NOMO-1 treated with dmso at 0.1 percent for 144 hours (cell line): ENCODE data around the gene NKPD1.

ENCODE experiments used
- DNase-seq: peaks from one replicate; lab custom pipeline; 2025; ENCODE audit not compliant: unreplicated experiment; lab: John Stamatoyannopoulos, UW

Gene NKPD1

DNA sequence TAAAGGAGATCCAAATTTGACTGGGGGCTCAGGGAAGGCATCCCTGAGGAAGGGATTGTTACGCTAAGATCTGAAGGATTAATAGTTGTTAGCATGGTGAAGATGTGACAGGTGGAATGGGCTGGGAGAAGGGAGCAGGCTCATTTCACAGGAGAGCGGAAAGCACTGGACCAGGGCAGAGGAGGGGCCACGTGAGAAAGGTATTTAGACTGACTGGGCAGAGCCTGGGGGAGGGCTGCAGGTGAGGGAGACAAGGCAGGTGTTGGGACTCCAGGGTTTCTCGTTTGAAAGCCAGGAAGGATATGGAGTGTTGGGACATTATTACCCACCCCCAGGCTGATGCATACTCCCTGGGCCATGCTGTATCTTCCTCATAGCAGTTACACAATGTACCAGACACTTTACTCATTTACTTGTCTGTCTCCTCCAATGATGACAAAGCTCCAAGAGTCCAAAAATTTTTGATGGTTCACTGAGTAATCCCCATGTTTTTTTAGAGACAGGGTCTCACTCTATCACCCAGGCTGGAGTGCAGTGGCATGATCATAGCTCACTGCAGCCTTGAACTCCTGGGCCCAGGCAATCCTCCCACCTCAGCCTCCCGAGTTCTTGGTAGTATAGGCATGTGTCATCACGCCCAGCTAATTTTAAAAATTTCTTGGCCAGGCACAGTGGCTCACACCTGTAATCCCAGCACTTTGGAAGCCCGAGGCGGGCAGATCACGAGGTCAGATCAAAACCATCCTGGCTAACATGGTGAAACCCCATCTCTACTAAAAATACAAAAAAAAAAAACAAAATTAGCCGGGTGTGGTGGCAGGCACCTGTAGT, 14.9 kb upstream of the NKPD1 start:
- DNase-seq, result no peak

DNA sequence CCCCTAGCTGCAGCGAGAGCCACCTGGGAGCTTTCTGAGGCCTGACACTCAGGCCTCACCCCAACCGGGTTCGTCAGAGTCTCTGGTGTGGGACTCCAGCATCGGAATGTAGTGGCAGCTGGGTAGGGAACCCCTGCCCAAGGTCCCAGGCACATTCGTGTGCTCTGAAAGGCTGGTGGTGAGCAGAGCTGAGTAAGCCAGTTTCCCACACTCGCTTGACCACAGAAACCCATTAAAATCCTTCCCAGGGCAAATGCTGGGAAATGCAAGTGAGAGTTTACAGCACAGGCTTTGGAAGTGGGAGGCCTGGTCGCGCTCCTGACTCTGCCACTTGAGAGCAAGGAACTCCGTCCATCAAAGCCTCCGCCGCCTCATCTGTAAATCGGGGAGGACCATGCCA, 13.0 kb upstream of the NKPD1 start:
- DNase-seq, result no peak

DNA sequence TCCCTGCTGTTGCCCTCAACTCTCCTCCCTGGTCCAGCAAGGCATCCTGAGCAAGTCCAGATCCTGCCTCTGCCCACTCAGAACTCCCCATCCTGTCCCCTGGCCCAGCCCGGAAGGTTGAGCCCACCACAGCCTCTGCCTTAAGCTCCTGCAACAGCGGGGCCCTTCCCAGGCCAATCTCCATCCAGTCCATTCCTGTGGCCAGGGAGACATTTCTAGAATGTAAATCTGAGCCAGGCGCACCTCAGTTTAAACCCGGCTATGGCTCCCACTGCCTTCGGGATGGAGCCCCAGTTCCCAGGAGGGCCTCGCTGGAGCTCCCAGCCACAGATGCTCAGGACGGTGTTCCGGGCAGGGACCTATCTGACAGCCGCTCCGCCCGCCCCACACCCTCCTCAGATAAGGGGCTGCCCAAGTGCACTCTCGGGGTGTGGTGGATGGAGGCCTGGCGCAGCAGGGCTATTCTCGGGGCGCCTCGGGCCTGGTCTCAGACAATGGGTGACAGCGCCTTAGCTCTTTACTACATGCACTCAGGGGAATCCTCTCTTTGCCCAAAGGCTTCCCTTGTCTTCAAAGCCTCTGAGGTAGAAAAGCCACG, 11.9 kb upstream of the NKPD1 start:
- DNase-seq, result no peak

DNA sequence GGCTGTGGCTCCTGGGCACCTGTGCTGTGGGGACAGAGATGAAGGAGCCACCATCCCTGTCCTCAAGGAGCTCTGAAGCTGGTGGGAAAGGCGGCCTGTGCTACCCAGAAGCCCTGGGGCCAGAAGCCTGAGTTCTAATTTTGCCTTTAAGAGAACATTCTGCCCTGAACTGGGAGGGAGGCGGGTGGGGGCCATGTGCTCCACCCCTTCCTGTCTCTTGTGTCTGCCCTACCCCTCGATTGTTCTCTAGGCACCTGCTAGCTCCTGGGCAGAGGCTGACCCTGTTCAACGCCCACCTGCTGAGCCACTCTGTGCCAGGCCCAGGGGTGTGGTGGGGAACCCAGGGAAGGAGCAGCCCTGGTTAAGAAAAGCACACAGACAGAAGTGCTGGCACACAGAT, 11.4 kb upstream of the NKPD1 start:
- no peak for DNase-seq

DNA sequence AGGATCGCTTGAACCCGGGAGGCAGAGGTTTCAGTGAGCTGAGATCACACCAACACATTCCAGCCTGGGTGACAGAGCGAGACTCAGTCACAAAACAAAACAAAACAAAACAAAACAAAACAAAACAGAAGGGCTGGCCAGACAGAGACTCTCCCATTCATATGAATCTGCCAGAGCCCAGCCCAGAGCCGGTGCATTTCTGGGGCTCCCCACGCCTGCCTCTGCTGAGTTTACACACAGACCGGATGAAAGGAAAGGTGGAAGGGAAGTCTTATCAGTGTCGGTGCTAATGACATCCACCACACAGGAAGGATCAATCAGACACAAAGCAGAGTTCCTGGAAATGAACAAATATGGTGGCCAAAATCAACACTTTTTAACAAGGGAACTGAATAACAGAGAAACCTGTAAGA, 10.4 kb upstream of the NKPD1 start:
- DNase-seq, result no peak

DNA sequence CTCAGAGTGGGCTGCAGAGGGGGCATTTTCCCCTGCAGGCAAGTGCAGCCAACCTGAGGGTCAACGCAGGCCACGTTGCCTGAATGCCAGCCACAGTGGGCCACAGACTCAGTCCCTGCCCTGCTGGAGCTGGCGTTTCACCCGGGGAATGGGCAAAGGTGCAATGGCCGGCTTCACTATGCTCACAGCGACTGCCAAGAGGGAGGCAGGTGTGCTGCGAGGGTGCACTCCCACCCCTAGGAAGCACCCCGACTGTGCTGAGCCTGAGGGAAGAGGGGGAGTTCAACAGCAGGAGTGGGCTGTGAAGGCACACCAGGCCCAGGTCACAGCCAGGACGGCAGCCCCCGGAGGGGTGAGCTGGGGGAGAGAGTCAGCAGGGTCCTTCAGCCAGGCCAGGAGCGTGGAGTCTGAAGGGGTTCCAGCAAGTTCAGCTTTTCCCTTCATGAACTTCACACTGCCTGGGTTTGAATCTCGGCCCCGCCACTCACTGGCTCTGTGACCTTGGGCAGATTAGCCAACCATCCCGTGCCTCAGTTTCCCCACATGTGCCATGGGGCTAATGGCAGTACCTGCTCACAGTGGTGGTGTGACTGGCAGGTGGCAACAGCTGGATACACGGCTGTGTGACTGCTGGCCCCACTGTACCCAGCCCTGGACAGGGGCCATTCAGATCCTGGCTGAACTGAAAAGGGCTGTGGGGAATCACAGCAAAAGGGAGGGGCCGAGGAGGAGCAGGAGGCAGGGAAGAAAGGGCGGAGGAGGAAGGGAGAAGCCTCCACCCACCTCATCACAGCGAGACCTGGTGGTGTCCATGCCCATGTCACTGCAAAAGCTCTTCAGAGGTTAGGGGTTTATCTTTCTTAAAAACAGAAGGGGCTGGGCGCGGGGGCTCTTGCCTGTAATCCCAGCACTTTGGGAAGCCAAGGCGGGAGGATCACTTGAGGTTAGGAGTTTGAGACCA, 9.6 kb upstream of the NKPD1 start:
- DNase-seq, result no peak

DNA sequence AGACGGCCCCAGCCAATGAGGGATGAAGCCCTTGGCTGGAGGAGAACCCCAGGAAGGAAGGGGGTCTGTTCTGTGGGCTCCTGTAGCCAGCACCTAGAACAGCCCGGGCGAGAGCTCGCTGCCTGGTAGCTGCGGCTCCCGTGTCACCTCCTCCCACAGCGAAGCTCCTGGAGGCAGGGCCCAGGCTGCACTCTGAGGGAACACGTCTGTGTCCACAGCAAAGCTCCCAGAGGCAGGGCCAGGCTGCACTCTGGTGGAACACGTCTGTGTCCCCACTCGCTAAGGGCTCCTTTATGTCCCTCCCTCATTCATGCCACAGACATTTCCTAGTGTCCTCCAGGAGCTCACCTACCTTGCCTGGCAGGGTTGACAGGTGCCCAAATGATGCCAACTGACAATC, 8.8 kb upstream of the NKPD1 start:
- DNase-seq, result no peak

DNA sequence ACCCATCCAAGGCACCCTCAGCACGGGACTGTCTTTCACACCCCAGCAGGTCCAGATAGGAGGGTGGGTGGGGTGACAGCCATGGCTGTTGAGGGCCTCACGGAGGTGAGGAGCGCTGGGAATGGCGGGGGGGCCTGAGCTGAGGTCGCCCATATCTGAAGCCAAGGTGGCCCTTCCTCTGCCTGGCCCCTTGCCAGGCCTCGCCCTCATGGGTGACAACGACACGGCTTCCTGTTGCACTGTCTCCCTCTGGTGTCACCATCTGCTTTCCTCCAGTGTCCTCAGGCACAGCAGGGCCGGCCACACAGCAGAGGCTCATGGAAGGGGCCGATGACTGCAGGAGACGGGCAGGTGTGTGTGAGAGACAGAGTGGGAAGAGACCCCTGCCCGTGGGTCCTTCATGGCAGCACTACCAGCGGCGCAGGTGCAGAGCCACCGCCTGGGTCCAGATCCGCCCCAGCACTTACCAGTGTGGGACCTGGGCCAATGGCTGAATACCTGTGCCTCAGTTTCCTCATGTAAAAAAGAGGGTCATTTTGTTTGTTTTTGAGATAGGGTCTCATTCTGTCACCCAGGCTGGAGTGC, 8.1 kb upstream of the NKPD1 start:
- no peak for DNase-seq

DNA sequence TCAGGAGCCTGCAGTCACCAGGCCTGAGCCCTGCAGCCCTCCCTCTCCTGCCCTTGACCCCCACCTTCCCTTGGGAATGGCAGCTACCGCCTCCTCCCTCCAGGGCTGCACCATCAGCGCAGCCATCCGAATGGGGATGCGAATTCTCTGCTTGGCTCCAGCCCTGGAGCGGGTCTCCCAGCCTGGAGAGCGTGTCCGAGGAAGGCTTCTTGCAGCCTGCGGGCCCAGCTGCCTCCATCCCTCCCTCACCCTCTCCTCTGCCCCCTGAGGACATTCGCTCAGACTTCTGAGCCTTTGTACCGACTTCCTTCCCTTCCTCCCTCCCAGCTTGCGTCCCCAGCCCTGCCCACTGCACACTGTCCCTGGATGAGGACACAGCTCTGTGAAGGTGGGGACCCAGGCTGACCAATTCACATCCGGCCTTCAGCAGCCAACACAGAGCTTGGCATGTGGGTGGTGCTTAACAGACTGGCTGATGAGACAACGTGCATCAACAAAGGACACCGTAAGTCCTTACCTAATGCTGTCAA, 6.0 kb upstream of the NKPD1 start:
- DNase-seq, result no peak

DNA sequence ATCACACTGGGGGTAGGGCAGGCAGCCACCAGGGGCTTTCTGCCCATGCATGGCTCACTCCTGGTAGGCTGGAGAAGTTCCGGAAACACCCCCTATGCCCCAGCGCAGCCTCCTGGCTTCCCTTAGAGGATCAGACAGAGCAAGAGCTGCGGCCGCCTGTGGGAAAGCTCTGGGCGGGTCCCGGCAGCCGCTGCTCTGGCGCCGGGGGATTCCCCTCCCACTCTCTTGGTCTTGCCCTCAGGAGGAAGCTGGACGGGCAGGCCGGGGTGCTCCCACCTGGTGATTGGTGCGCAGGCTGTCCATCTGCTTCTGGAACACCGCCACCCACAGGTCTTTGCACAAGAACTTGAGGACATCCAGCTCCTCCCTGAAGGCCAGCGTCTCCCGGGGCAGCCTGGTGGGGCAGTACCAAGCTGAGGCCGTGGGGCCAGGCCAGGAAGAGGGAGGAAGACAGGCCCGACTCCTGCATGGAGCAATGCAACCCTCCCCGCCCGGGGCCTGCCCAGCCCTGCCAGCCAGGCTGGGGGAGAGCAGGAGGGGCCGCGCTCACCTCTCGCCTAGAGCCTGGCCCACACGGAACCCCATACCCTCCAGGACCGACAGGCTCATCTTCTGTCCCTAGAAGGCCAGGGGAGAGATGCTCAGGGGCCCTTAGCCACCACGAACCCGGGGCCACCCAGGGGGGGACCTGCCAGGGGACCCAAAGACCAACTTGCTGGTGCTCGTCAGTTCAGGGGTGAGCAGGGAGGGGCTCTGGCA, 4.0 kb upstream of the NKPD1 start:
- DNase-seq, result no peak

DNA sequence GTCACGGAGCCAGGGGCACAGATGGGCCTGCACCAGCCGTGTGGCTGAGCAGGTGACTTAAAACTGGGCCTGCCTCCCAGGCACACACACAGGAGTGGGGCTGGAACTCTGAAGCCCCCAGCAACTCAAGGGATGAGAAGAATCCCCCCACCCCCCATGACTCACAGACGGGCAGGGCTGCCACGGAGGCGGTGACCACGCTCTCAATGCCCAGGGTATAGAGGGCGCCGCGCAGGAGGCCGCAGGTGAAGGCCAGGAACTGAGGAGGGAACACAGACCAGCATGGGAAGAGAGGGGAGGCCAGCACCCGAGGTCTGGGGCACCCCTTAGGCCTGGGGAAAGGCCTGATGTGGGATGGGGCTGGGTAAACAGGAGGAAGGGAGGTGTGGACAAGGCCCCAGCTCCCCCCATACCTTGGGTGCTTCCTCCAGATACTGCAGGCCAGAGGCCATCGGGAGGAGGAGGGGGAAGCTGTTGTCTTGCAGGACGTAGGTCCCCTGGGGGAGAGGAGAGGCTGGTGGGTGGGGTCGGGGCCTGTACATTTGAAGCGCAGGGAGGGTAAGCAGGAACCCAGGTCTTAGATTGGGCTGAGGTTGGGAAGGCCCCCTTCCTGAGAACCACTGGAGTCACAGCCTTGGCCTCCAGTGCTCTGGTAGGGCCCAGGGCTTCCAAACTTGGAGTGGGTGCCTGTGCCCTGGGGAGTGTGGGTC, 3.1 kb upstream of the NKPD1 start:
- no peak for DNase-seq

DNA sequence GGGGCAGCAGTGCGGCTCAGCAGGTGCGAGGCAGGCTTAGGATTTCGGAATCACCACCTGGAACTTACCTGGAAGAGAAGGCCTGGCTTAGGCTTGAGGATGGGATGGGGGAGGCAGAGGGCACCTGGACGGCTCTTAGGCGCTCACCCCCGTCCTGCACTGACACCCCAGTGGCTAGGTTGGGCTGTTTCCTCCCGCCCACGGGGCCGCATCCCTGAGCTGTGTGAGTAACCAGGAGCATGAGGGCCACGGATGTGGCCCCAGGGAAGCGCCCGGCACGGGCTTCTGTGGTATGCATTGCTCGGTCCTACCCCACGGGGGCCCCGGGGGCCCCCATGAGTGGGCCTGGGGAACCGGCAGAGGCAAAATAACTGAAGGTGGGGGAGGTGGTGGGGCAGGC, 2.4 kb upstream of the NKPD1 start:
- no peak for DNase-seq

DNA sequence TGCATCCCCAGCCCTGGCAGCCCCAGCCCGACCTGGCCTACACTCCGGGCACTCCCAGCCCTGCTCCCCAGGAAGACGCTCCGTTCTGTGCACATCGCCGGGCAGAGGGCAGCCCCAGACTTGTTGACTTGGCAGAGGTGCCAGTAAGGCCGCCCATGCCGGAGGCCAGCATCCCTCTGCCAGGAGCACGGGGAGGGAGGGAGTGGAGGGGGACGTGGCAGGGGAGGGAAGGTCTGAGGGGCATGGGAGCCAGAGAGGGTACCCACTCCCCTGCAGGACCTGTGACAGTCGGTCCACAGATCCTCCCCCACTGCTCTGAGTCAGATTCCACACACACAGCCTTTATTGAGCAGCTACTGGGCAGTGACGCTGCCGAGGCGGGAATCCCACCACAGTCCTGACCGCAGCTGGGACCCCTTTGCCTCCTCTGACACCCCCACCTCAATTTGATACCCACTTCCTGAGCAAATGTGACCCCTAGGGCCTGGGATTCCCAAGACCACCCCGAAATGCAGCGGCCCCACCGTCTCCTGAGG, 1.9 kb upstream of the NKPD1 start:
- no peak for DNase-seq

DNA sequence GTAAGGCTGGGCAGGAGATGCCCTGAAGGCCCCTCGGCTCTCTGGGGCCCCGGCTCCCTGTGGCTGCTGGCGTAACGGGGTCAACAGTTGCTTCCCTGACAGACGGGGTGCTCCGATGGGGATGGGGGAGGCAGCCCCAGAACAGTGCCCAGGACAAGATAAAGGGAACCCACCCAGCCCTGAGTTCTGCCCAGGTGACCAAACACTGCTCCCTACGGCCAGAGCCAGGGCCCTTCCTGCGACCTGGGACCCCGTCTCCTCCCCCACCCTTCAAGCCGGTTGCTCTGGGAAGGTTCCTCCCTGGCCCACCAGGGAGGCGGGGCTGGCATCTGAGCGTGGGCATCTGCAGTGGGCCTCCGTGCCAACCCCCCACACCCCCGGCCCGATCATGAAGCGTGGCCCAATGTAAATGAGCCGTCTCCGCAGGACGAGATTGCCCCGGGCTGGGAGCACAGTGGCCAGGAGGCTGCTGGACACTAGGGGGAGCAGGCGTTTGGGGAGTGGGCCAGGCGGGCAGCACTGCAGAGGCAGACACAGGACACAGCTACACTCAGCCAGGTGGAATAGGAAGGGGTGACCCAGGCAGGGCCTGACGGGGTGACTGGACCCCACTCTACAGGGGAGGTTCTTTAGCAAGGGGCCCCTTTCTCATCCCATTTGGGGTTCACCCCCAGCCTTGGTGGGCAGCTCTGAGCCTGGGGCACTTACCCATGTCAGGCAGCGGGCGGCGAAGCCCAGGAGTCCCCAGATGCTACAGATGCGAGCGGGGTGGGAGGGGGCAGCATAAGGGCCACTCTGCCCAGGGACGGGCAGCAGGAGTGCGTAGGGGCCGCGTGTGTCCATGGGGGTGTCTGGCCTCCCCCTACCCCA, 1.2 kb upstream of the NKPD1 start:
- no peak for DNase-seq

DNA sequence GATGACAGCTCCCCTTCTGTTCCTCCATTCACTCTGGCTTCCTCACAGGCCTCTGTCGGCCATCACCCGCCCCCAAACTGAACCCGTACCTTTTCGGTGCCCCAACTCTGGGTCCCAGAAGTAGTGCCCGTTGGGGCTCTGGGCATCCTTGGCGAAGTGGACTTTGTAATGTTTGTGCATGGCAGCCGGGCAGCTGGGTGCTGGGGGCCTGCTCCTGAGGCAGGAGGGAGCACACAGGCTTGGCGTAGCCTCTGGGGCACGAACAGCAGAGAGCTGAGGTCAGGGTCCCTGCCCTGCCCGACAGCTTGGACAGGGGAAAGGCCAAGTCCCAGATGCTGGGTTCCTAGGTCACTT, 834 bp downstream of the NKPD1 start:
- DNase-seq, result no peak

DNA sequence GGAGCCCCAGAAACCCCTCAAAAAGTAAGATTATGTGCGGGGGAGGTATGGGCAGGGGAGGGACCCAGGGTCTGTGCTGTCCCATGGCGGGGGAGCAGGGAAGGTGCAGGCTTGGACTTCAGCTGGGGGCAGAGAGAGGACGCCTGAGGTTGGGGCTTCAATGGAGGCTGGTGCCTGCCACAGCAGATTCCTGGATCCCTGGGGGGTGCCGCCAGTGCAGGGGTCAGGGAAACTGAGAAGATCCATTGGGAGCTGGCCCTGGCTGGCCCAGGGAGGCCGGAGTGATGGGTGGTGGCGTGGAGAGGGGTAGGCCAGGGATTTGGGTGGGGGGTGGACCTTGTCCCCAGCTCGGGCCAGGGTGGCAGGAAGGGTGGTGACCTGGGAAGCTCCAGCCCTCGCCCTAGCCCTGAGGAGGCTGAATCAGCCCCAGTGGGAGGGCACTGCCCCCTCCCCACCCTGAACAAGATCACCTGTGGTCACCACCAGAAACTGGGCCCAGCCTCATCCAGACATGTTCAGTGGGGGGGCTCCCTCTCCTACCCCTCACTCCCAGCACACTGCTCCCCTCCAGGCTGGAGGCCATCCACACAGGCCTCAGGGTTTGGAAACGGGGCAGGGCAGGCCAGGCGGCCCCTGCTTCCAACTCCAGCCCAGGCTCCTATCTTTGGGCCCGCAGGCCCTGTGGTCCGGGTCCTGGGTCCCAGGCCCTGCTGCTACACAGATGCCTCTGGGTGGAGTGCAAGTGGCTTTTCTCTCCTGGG, 1.4 kb downstream of the NKPD1 start:
- no peak for DNase-seq

DNA sequence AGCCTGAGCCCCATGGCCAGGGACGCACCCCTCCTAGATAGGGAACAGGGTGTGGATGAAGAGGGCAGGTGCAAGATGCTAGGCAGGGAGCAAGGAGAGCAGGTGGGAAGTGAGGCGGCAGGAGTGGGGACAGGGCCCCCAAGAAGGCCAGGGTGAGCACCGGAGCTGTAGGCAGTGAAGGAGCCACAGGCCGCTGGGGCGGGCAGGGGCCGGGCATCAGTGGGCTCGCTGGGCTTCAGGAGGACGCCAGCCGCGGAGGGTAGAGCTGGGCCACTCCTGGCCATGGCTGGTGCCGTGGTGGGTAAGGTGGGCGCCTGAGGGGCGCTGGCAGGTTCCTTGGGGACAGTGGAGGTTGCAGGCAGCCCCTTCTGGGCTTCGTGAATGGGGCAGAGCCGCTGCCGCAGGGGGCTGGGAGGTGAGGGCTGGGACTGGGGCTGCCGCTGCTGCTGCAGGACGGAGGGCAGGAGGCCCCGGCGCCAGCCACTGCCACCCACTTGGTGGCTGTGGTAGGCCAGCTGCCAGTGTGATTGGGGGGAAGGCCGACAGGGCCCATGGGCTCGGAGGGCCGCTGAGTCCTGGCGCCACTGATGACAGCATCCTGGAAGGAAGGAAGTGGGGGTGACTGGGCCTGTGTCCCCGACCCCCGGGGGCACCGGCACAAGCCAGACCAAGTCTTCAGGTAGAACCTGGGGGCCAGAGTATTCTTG, 2.1 kb downstream of the NKPD1 start:
- DNase-seq, result no peak
